Activated CD4-positive, alpha-beta T cell treated with anti-CD3 and anti-CD28 coated beads, Interleukin-2, amount 50 U/mL, for 48 hours (primary cell): Measurements from ENCODE around the gene MYL12B.
"Not testable (repeated sequence)": the region's sequence is repeated elsewhere in the genome, so short reads cannot be mapped to it uniquely, and the experiment has no call there.

Experiments
- DNase-seq, 2 experiments: peaks; one replicate each; pipeline ENCODE4 v3.0.0-alpha.2; 2020

MYL12B gene

GRCh38 chr18:3261373-3262233 is at the start of gene MYL12B:
TSS of gene MYL12B (plus strand) at chr18:3262133. CDS start at chr18:3272899, 10,766 bp downstream.
- DNase-seq = peak; percentile 76 to 80

GRCh38 chr18:3212657-3213056 is 49.3 kb upstream of the MYL12B start:
- DNase-seq = no peak

GRCh38 chr18:3213300-3214059 is 48.5 kb upstream of the MYL12B start:
- no peak for DNase-seq

GRCh38 chr18:3214855-3215637 is 46.9 kb upstream of the MYL12B start:
- no peak for DNase-seq

GRCh38 chr18:3216987-3217386 is 44.9 kb upstream of the MYL12B start:
- DNase-seq = no peak

- no peak for DNase-seq
Observed at GRCh38 chr18:3217948-3218647, 43.8 kb upstream of the MYL12B start.

- no peak for DNase-seq
Observed at GRCh38 chr18:3218819-3219218, 43.1 kb upstream of the MYL12B start.

GRCh38 chr18:3219241-3219630 is 42.7 kb upstream of the MYL12B start:
- no peak for DNase-seq

GRCh38 chr18:3219631-3220335 is 42.1 kb upstream of the MYL12B start, which contains the start of gene MYOM1:
TSS of gene MYOM1 (minus strand) at chr18:3219968. CDS start at chr18:3215223, 4,745 bp downstream.
- no peak for DNase-seq

GRCh38 chr18:3220868-3221267 is 41.1 kb upstream of the MYL12B start:
- not testable (repeated sequence) for DNase-seq

- no peak for DNase-seq
Observed at GRCh38 chr18:3221496-3221895, 40.4 kb upstream of the MYL12B start.

- no peak for DNase-seq
Observed at GRCh38 chr18:3223356-3223755, 38.6 kb upstream of the MYL12B start.

- DNase-seq = no peak
Observed at GRCh38 chr18:3224223-3224622, 37.7 kb upstream of the MYL12B start.

GRCh38 chr18:3225588-3225987 is 36.3 kb upstream of the MYL12B start:
- no peak for DNase-seq

GRCh38 chr18:3226048-3226447 is 35.9 kb upstream of the MYL12B start:
- no peak for DNase-seq

GRCh38 chr18:3230401-3231334 is 31.3 kb upstream of the MYL12B start:
- DNase-seq = no peak

GRCh38 chr18:3233004-3233403 is 28.9 kb upstream of the MYL12B start:
- no peak for DNase-seq

GRCh38 chr18:3233433-3234168 is 28.3 kb upstream of the MYL12B start:
- no peak for DNase-seq

- DNase-seq = no peak
Observed at GRCh38 chr18:3234457-3234856, 27.5 kb upstream of the MYL12B start.

- DNase-seq = no peak
Observed at GRCh38 chr18:3235846-3236245, 26.1 kb upstream of the MYL12B start.
